Transverse colon (tissue), 4 donors: ENCODE measurements around the gene C12orf60. TPM values are rescaled to one million over a fixed set of nuclear protein-coding genes. Genes with fewer than 3 reads are reported as not detected.

Experiments used
- DNase-seq: peaks from one replicate; pipeline ENCODE4 v3.0.0-alpha.2; 2019
- H3K27ac ChIP-seq, 4 donors: fragments of 200-600 bp; sonication (generic); 2 replicates each; pipeline ENCODE4 v1.5.1; 2016 to 2018; ENCODE audit warnings: inconsistent platforms in 4 of 4
- H3K27me3 ChIP-seq: fragments of 200-600 bp; sonication (generic); 2 replicates; pipeline ENCODE4 v1.5.1; 2017; ENCODE audit warnings: inconsistent platforms
- H3K36me3 ChIP-seq, 4 donors: fragments of 200-600 bp; sonication (generic); 2 replicates each; pipeline ENCODE4 v1.5.1; 2017 to 2019; ENCODE audit warnings: inconsistent platforms in 4 of 4
- H3K4me1 ChIP-seq, 4 donors: fragments of 200-600 bp; sonication (generic); 2 replicates each; pipeline ENCODE4 v1.5.1; 2017 to 2020; ENCODE audit warnings: inconsistent platforms in 4 of 4
- H3K4me3 ChIP-seq, 4 donors: fragments of 200-600 bp; sonication (generic); 1 replicate in 1 of 4; 2 replicates in 3 of 4; pipeline versions ENCODE4 v1.5.1 to v1.6.1; 2017 to 2019; ENCODE audit warnings: inconsistent platforms in 4 of 4
- H3K9me3 ChIP-seq, 2 donors: fragments of 200-600 bp; sonication (generic); 2 replicates each; pipeline ENCODE4 v1.5.1; 2017 to 2019; ENCODE audit warnings: inconsistent platforms in 2 of 2
- CTCF ChIP-seq, 5 experiments: fragments of 200-600 bp in 3 of 5; fragments of 450-650 bp in 2 of 5; sonication (generic) in 3 of 5; IDR thresholded peaks; 1 replicate in 2 of 5; 2 replicates in 3 of 5; pipeline ENCODE4 v1.5.1; 2016 to 2017; ENCODE audit warnings: antibody characterized with exemption in 5 of 5, inconsistent platforms in 3 of 5, mild to moderate bottlenecking in 2 of 5, moderate library complexity in 1 of 5
- EP300 ChIP-seq: sonication (generic); formaldehyde crosslinking; IDR thresholded peaks from one replicate; pipeline ENCODE4 v1.6.1; 2017; ENCODE audit warnings: antibody characterized with exemption, low read depth
- POLR2A ChIP-seq: fragments of 450-650 bp; IDR thresholded peaks from one replicate; pipeline ENCODE4 v1.6.1; 2016; ENCODE audit warnings: antibody characterized with exemption, mild to moderate bottlenecking, moderate library complexity
- POLR2AphosphoS5 ChIP-seq, 3 donors: sonication (generic); formaldehyde crosslinking; IDR thresholded peaks; one replicate each; pipeline ENCODE4 v1.6.1; 2016; ENCODE audit warnings: antibody characterized with exemption in 3 of 3
- WGBS, 2 donors: methylation state at CpG; one replicate each; pipeline ENCODE4 v1.1.5; 2018; ENCODE audit warnings: low coverage in 1 of 2; 5-methylcytosine and 5-hydroxymethylcytosine counted together
- in situ Hi-C, 4 donors: fragments of 200-750 bp; cut with MboI; loops; one replicate each; pipeline versions ENCODE4 v1.15.0 to v1.15.1; 2017; ENCODE audit warnings: low sequenced_read_pairs in 3 of 4, low pct_ligation_motif_present in 1 of 4, low pct_unique_long_range_greater_than_20kb in 1 of 4
- intact Hi-C: fragments of 100-400 bp; cut with DNase I; formaldehyde crosslinking; loops from one replicate; pipeline ENCODE4 v1.15.1; 2023; ENCODE audit warnings: low total_unique reads
- total RNA-seq, 4 donors: library from RNA; depleted of rRNA; stranded (reverse); fragments of >200 nt; gene quantifications; one replicate each; pipeline ENCODE4 v1.1.0, GENCODE V29; 2016

Gene C12orf60
- total RNA-seq, 4 donors from 2014 or later: 0.55 to 0.95 TPM; not detected in 2

DNA sequence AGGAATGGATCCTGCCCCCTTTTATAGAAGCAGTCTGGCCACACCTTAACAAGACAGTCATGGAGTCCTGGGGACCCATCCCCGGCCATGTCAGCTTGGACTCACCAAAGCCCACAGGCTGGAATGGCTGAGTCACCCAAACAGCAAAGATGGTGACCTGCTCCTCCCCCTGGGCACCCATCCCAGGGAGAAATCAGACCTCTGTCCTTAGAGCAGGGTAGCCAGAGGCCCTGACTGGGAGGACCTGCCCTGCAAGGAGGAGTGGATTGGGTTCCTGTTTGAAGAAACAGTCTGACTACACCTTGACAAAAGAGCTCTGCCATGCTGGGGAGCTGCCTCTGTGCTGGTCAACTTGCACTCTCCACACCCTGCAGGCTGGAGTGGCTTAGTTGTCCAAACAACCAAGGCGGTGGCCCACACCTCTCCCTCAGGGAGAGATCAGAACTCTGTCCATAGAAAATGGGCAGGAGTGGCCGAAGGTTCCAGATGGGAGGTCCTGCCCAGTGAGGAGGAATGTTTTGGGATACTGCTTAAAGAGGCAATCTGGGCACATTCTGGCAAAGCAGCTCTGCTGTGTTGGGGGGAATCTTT lies 65.5 kb downstream of the C12orf60 start:
- DNase-seq: no peak
- Histone ChIP-seq H3K27me3 (no peaks in the 10 kb centered on the region), H3K27ac (no peak overlapping the region), H3K9me3 (no peaks in the 10 kb centered on the region), H3K36me3 (no peaks in the 10 kb centered on the region), H3K4me1 (no peaks in the 10 kb centered on the region), H3K4me3 (no peak overlapping the region)
- TF ChIP-seq EP300: no peak
- no peak for TF ChIP-seq CTCF (IDR thresholded peaks at IDR 0.05)
- no peak for TF ChIP-seq POLR2A
- no peak for TF ChIP-seq POLR2AphosphoS5 (IDR thresholded peaks at IDR 0.05)
- intact Hi-C loops: no loop called here
- WGBS, 2 donors: 86% methylated on average over 1 of the region's 3 CpGs; no CpG with 5 or more reads in 1 of the 2 donors
- in situ Hi-C loops: no loop called here

- 80 to 84% methylated on average over 1 of the region's 1 CpG for WGBS, 2 donors
- Histone ChIP-seq H3K4me1 (no peaks in the 10 kb centered on the region), H3K9me3 (no peaks in the 10 kb centered on the region), H3K27ac (no peak overlapping the region), H3K36me3 (no peaks in the 10 kb centered on the region), H3K27me3 (no peaks in the 10 kb centered on the region), H3K4me3 (no peak overlapping the region)
- TF ChIP-seq POLR2A (no peak), POLR2AphosphoS5 (IDR thresholded peaks at IDR 0.05) (no peak), CTCF (IDR thresholded peaks at IDR 0.05) (no peak), EP300 (no peak)
- no peak for DNase-seq
- intact Hi-C loops: no loop called here
- in situ Hi-C loops: no loop called here
Observed at GRCh38 chr12:14871247-14871646, 67.8 kb downstream of the C12orf60 start.

GRCh38 chr12:14871886-14872285 lies 68.4 kb downstream of the C12orf60 start:
- no peak for TF ChIP-seq EP300
- no peak for TF ChIP-seq POLR2A
- in situ Hi-C loops: no loop called here
- Histone ChIP-seq H3K4me1 (no peaks in the 10 kb centered on the region), H3K9me3 (no peaks in the 10 kb centered on the region), H3K27ac (no peak overlapping the region), H3K4me3 (no peak overlapping the region), H3K27me3 (no peaks in the 10 kb centered on the region), H3K36me3 (no peaks in the 10 kb centered on the region)
- DNase-seq: no peak
- intact Hi-C loops: no loop called here
- WGBS, 2 donors: 77 to 88% methylated on average over 1 of the region's 1 CpG

DNA sequence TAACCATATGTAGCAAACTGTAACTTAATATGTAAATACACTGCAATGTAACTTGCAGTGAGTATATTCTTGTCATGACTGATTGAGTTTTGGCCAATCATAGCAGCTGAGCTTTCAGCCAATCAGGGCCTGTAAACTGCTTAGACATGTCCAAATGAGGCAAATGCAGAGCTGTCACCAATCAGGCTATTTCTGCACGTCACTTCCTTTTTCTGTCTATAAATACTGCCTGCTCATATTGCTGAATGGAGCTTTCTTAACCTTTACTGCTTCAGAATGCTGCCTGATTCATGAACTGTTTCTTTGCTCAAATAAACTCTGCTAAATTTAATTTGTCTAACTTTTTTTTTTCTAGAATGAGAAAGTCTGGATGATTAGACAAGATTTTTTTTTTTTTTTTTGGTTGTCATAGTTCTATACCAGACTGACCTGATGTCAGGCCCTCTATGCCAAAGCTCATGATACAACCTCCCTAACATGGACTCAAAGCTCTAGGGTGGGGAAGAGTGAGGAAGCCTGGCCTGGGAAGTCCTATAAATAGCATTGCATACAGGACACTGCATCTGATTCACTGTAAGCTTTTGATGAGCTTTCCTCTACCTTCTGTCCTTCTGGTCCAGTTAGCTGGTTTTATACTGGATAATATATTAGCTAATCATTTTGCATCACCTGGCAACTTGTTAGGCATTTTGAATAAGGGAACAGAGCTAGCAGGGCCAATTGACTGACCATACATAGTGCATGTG lies 70.1 kb downstream of the C12orf60 start:
- Histone ChIP-seq H3K27ac (no peak overlapping the region), H3K4me1 (no peaks in the 10 kb centered on the region), H3K9me3 (no peaks in the 10 kb centered on the region), H3K27me3 (no peaks in the 10 kb centered on the region), H3K4me3 (no peak overlapping the region), H3K36me3 (no peaks in the 10 kb centered on the region)
- in situ Hi-C loops (no loop called here), intact Hi-C loops (no loop called here)
- DNase-seq: no peak
- WGBS, 2 donors: 22 to 53% methylated on average over 1 of the region's 1 CpG
- TF ChIP-seq POLR2AphosphoS5 (IDR thresholded peaks at IDR 0.05): no peak
- TF ChIP-seq CTCF (IDR thresholded peaks at IDR 0.05): no peak
- TF ChIP-seq POLR2A: no peak
- TF ChIP-seq EP300: no peak

Other genes starting within 250 kb of the C12orf60 start
- 10 to 100 TPM; 30.8 to 74.6 (median 40.4) TPM for gene PLBD1, start 235.8 kb upstream of the C12orf60 start, total RNA-seq
- 10 to 100 TPM; 20.5 to 87.4 (median 77.5) TPM for gene GUCY2C, start 107.1 kb upstream of the C12orf60 start, total RNA-seq
- gene WBP11, start 192 bp upstream of the C12orf60 start, total RNA-seq: 10 to 100 TPM in 2 of 4 donors, 1 to 10 TPM in 2; 7.4 to 19.4 (median 11.6) TPM
- not detected for gene SMCO3, start 10.5 kb downstream of the C12orf60 start, total RNA-seq
- gene ART4, start 39.9 kb downstream of the C12orf60 start, total RNA-seq: under 1 TPM in 2 of 4 donors, not detected in 2; 0.16 to 0.68 TPM
- gene MGP, start 82.2 kb downstream of the C12orf60 start, total RNA-seq: 100 to 1,000 TPM in 3 of 4 donors, 10 to 100 TPM in 1; 90.5 to 499 (median 234) TPM
- gene ERP27, start 134.9 kb downstream of the C12orf60 start, total RNA-seq: 1 to 10 TPM in 1 of 4 donors, under 1 TPM in 1, not detected in 2; 0.64 to 2.6 TPM
- 10 to 100 TPM; 36.7 to 69.5 (median 48.3) TPM for gene ARHGDIB, start 157.9 kb downstream of the C12orf60 start, total RNA-seq
- gene PDE6H, start 169.4 kb downstream of the C12orf60 start, total RNA-seq: not detected